Upper lobe of right lung (tissue), 1 donor: ENCODE results near the gene ID2. TPM values are rescaled to one million over a fixed set of nuclear protein-coding genes. Genes with fewer than 3 reads are reported as not detected.

Source experiments
- ATAC-seq: fragments of 200-7000 bp; cut with Tn5 transposase; one replicate; pipeline ENCODE4 v1.9.1; 2020; ENCODE audit warnings: mild to moderate bottlenecking, moderate library complexity
- DNase-seq: peaks from one replicate; pipeline ENCODE4 v3.0.0-alpha.2; 2020
- H3K27ac ChIP-seq: fragments of 200-600 bp; one replicate; pipeline ENCODE4 v1.8.0; 2022
- H3K27me3 ChIP-seq: fragments of 200-600 bp; one replicate; pipeline ENCODE4 v1.8.0; 2022; ENCODE audit warnings: mild to moderate bottlenecking
- H3K36me3 ChIP-seq: fragments of 200-600 bp; one replicate; pipeline ENCODE4 v1.8.0; 2022
- H3K4me1 ChIP-seq: fragments of 200-600 bp; one replicate; pipeline ENCODE4 v1.8.0; 2022
- H3K4me3 ChIP-seq: fragments of 200-600 bp; one replicate; pipeline ENCODE4 v1.8.0; 2022; ENCODE audit warnings: mild to moderate bottlenecking
- H3K9me3 ChIP-seq: fragments of 200-600 bp; one replicate; pipeline ENCODE4 v1.8.0; 2022
- intact Hi-C: fragments of 100-400 bp; cut with DNase I; formaldehyde crosslinking; loops from one replicate; pipeline ENCODE4 v1.11.0; 2022
- total RNA-seq: library from RNA; stranded (reverse); fragmentation: NEBNext Ultra II Directional; extraction: Animal tissue kit (Norgen Biotek cat#: 25700); gene quantifications from one replicate; pipeline ENCODE4 v1.2.1, GENCODE V29; 2021
- TF ChIP-seq, protein P1 (sequence below): fragments of 200-600 bp; IDR thresholded peaks from one replicate; pipeline ENCODE4 v1.8.0; 2022; ENCODE audit warnings: antibody characterized with exemption
- donor health status: DM: no; HTN: yes; CAD: no; lungs with severe emphysema.

Gene ID2
- total RNA-seq, 1 donor from 2014 or later: 99.5 TPM

DNA sequence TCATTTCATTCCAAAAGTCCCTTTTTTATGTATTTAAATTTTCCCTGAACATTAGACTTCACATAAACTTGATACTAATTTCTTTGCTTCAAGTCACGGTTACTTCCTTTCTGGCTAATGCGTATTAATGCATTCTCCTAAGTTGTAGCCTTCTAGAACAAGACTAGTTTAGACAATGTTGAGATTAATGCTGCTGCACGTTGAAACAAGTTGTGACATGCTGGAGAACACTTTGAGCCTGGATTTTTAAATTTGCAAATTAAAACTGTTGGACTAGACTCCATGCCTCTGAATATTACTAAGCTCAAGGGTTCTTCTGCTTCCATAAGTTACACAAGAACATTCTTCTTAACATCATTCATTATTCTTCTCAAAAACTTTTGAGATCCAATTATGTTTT, 29.1 kb downstream of the ID2 start:
- no peak for DNase-seq
- TF ChIP-seq, protein P1, sequence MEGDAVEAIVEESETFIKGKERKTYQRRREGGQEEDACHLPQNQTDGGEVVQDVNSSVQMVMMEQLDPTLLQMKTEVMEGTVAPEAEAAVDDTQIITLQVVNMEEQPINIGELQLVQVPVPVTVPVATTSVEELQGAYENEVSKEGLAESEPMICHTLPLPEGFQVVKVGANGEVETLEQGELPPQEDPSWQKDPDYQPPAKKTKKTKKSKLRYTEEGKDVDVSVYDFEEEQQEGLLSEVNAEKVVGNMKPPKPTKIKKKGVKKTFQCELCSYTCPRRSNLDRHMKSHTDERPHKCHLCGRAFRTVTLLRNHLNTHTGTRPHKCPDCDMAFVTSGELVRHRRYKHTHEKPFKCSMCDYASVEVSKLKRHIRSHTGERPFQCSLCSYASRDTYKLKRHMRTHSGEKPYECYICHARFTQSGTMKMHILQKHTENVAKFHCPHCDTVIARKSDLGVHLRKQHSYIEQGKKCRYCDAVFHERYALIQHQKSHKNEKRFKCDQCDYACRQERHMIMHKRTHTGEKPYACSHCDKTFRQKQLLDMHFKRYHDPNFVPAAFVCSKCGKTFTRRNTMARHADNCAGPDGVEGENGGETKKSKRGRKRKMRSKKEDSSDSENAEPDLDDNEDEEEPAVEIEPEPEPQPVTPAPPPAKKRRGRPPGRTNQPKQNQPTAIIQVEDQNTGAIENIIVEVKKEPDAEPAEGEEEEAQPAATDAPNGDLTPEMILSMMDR: no peak
- intact Hi-C loops: no loop called here
- H3K4me3 ChIP-seq: no peak overlapping the region
- no peak for ATAC-seq
- H3K36me3 ChIP-seq: no peaks in the 10 kb centered on the region
- H3K27me3 ChIP-seq: no peaks in the 10 kb centered on the region
- no peaks in the 10 kb centered on the region for H3K9me3 ChIP-seq
- H3K4me1 ChIP-seq: no peaks in the 10 kb centered on the region
- no peak overlapping the region for H3K27ac ChIP-seq

DNA sequence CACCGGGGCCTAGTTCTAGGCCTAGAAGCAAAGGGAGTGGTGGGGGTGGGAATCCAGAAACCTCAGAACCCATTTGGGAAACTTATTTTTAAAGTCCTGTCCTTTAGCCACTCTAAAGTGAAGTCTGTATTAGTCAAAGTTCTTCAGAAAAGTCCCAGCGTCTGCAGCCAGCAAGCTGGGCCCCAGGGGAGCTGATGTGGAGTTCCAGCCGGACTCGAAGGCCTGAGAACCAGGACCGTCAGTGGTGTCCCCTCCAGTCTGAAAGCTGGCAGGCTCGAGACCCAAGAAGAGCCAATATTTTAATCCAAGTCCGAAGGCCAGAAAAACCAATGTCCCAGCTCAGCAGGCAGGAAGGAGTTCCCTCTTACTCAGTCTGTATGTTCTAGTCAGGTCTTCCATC, 32.4 kb downstream of the ID2 start:
- H3K27me3 ChIP-seq: no peaks in the 10 kb centered on the region
- no peak overlapping the region for H3K27ac ChIP-seq
- DNase-seq (no peak), ATAC-seq (no peak)
- TF ChIP-seq, protein P1: no peak
- no peaks in the 10 kb centered on the region for H3K36me3 ChIP-seq
- intact Hi-C loops: no loop called here
- no peaks in the 10 kb centered on the region for H3K4me1 ChIP-seq
- H3K4me3 ChIP-seq: no peak overlapping the region
- no peaks in the 10 kb centered on the region for H3K9me3 ChIP-seq

DNA sequence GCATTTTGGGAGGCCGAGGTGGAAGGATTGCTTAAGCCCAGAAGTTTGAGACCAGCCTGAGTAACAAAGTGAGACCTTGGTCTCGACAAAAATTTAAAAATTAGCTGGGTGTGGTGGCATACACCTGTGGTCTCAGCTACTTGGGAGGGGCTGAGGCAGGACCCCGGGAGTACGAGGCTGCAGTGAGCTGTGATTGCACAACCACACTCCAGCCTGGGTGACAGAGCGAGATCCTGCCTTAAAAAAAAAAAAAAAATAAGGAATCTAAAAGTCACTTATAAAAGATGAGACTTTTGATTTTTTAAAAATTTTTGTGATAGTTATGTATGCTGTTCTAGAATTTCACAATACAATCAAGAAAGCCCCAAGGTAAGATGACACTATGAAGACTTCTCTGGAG, 33.1 kb downstream of the ID2 start:
- H3K4me3 ChIP-seq: no peak overlapping the region
- ATAC-seq: no peak
- intact Hi-C loops: no loop called here
- DNase-seq: no peak
- no peaks in the 10 kb centered on the region for H3K36me3 ChIP-seq
- TF ChIP-seq, protein P1: no peak
- no peaks in the 10 kb centered on the region for H3K27me3 ChIP-seq
- no peaks in the 10 kb centered on the region for H3K4me1 ChIP-seq
- H3K27ac ChIP-seq: no peak overlapping the region
- no peaks in the 10 kb centered on the region for H3K9me3 ChIP-seq

DNA sequence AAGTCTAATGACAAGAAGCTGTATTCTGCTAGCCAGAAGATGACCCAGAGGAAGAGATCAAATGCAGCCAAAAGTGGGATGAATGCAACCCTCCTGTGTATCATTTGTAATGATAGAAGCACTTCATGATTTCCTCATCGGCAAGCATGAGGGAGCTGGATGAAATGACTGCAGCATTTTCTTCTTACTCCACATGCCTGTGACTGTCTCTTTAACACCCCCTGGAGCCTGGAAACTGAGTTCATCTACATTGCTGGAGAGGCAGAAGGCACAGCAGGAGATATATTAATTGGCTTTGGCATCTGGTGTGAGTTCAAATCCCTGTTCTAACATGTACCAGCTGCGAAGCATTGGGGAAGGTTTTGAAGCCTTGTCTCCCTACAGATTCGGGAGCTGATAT, 37.7 kb downstream of the ID2 start:
- intact Hi-C loops: no loop called here
- no peaks in the 10 kb centered on the region for H3K36me3 ChIP-seq
- TF ChIP-seq, protein P1: no peak
- DNase-seq (no peak), ATAC-seq (no peak)
- no peak overlapping the region for H3K4me3 ChIP-seq
- H3K4me1 ChIP-seq: no peaks in the 10 kb centered on the region
- no peaks in the 10 kb centered on the region for H3K9me3 ChIP-seq
- no peaks in the 10 kb centered on the region for H3K27me3 ChIP-seq
- H3K27ac ChIP-seq: no peak overlapping the region

DNA sequence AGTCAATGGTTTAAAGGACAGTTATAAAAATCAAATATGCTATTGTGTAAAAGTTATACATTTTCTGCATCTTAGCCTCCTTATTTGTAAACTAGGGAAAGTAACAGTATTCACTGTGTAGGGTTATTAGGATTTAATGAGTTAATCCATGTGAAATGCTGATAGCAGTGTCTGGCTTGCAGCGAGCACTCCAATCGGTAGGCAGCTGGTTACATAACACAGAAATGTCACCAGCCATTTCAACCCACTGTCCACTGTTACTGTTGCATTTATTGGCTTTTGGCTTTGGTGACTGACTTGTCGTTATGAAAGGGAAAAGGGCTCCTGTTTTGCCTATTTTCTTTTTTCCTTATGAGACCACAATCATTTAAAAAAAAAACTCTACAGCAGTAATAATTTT, 38.9 kb downstream of the ID2 start:
- no peak for DNase-seq
- Histone ChIP-seq H3K4me1 (no peaks in the 10 kb centered on the region), H3K27ac (no peak overlapping the region), H3K27me3 (no peaks in the 10 kb centered on the region), H3K36me3 (no peaks in the 10 kb centered on the region), H3K9me3 (no peaks in the 10 kb centered on the region), H3K4me3 (no peak overlapping the region)
- no peak for ATAC-seq
- intact Hi-C loops: no loop called here
- TF ChIP-seq, protein P1: no peak

DNA sequence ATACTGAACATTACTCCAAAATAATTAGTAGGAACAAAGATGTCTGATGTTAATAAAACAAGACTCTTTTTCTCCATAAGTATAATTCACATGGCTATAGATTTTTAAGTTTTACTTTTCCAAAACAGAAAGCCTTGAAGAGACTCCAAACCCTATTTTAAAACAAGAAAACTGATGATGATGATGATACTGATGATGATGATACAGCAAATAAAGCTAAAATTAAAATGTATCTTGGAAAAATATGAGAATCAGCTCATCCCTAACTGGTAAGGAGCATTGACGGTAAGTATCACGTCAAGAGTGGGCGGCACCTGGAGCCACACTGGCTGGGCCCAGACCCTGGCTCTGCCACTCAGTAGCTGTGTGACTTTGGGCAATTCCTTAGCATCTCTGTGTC, 39.6 kb downstream of the ID2 start:
- H3K4me1 ChIP-seq: no peaks in the 10 kb centered on the region
- intact Hi-C loops: no loop called here
- no peaks in the 10 kb centered on the region for H3K9me3 ChIP-seq
- H3K27me3 ChIP-seq: no peaks in the 10 kb centered on the region
- no peak for DNase-seq
- TF ChIP-seq, protein P1: no peak
- ATAC-seq: no peak
- no peak overlapping the region for H3K27ac ChIP-seq
- H3K36me3 ChIP-seq: peaks cover under 1% of the 10 kb centered on the region
- no peak overlapping the region for H3K4me3 ChIP-seq
